ENCODE data around the gene SH3PXD2A.

SH3PXD2A gene, protein sequence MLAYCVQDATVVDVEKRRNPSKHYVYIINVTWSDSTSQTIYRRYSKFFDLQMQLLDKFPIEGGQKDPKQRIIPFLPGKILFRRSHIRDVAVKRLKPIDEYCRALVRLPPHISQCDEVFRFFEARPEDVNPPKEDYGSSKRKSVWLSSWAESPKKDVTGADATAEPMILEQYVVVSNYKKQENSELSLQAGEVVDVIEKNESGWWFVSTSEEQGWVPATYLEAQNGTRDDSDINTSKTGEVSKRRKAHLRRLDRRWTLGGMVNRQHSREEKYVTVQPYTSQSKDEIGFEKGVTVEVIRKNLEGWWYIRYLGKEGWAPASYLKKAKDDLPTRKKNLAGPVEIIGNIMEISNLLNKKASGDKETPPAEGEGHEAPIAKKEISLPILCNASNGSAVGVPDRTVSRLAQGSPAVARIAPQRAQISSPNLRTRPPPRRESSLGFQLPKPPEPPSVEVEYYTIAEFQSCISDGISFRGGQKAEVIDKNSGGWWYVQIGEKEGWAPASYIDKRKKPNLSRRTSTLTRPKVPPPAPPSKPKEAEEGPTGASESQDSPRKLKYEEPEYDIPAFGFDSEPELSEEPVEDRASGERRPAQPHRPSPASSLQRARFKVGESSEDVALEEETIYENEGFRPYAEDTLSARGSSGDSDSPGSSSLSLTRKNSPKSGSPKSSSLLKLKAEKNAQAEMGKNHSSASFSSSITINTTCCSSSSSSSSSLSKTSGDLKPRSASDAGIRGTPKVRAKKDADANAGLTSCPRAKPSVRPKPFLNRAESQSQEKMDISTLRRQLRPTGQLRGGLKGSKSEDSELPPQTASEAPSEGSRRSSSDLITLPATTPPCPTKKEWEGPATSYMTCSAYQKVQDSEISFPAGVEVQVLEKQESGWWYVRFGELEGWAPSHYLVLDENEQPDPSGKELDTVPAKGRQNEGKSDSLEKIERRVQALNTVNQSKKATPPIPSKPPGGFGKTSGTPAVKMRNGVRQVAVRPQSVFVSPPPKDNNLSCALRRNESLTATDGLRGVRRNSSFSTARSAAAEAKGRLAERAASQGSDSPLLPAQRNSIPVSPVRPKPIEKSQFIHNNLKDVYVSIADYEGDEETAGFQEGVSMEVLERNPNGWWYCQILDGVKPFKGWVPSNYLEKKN

GRCh38 chr10:103855424-103855823, at the start of gene SH3PXD2A:
SH3PXD2A (minus strand) TSS chr10:103855576; CDS start chr10:103855266, 310 bp downstream.
- DNase-seq (ENCODE audit: extremely low read depth in 1 of 2, low read depth in 1 of 2): no peak

DNA sequence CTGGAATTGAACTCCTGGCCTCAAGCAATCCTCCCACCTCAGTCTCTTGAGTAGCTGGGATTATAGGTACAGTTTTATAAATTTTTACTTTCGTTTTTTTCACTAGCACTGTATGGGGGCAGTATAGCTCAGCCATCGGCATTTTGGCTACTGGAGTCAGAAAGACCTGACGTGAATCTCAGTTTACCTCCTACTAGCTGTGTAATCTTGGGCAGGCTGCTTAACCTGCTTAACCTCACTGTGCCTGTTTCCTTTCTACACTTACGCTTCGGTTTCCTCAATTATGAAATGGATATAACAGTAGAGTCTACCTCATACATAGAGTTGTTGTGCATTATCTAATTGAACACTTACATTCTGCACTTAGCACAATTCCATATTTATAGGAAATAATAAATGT, 45.9 kb upstream of the SH3PXD2A start:
- no peak for DNase-seq (ENCODE audit: extremely low read depth in 1 of 2, low read depth in 1 of 2)

DNA sequence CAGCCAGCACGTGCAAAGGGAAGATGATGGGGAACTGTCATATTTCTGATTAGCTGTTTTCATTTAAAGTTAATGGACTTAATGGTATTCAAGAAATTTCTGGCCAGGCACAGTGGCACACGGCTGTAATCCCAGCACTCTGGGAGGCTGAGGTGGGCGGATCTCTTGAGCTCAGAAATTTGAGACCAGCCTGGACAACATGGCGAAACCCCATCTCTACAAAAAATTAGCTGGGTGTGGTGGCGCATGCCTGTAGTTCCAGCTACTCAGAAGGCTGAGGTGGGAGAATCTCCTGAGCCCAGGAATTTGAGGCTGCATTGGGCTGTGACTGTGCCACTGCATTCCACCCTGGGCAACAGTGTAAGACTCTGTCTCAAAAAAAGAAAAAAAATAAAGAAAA, 43.9 kb upstream of the SH3PXD2A start:
- no peak for DNase-seq (ENCODE audit: extremely low read depth in 1 of 2, low read depth in 1 of 2)

DNA sequence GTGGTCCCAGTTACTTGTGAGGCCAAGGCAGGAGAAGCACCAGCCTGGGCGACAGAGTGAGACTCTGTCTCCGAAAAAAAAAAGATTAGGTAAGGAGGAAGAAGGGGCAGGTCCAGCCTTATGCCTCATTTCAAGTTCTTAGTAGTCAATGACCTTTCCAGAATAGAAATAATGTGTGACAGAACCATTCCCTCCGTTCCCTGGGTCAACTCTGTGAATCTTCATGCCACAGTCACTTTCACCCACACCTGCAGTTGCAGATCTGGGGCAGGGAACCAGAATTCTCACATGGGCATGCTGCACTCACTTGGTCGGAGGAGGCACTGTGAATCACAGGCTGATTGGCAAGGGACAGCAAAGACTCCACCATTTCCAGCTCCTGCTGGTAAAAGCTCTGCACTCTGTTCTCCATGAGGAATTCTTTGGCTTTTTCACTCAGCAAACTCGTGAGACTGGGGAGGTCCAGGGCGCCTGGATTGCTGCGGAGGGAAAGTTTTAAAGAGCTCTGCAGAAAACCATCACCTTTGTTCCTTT, 41.9 kb upstream of the SH3PXD2A start:
- DNase-seq (ENCODE audit: extremely low read depth in 1 of 2, low read depth in 1 of 2): no peak

DNA sequence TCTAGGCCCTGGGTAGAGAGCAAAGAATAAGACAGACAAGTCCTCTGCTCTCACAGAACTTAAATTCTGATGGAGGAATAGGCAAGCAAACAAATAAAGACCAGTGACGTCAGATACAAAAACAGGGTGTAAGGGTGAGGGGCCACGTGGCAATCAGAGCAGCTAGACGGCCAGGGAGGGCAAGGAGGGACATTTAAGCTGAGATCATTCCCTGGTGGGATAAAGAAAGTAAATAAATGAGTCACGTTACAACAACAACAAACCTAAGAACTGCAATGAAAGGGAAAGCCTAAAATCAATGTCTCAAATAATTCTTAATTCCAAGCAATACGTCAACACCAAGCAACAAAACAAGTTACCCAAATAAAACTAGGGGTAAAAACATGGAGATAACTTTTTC, 40.8 kb upstream of the SH3PXD2A start:
- DNase-seq (ENCODE audit: extremely low read depth in 1 of 2, low read depth in 1 of 2): no peak

DNA sequence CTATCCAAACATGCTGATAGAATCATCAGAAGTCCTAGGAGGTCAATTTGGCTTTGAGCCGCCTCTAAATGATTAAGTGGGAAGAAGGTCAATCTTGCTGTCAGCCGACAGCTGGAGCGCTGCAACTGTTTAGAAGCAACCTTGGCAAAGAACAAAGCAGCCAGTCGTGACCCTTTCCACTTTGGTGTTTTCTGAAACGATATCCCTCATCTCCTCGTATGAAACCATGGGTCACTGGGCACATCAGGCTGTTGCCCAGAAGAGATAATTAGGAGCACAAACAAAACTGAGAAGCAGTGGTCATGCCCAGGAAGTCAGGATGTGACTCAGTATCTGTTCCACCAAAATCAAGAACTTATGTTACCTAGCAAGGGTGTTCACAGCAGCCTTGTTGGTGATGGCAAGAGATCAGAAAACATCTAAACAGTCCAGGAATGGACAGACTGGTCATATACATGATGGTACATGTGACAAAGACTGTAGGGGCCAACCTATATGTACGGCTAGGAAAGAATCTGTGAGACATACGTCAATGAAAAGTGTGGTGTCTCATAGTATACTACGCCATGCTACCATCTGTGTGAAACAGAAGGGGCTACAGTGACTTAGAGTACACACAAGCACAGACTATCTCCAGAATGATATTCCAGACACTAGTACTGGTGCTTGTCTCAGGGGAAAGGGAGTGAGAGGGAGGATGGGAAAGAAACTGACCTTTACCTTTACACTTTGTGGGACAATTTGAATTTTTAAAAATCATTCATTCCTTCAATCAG, 40.2 kb upstream of the SH3PXD2A start:
- DNase-seq (ENCODE audit: extremely low read depth in 1 of 2, low read depth in 1 of 2): no peak

DNA sequence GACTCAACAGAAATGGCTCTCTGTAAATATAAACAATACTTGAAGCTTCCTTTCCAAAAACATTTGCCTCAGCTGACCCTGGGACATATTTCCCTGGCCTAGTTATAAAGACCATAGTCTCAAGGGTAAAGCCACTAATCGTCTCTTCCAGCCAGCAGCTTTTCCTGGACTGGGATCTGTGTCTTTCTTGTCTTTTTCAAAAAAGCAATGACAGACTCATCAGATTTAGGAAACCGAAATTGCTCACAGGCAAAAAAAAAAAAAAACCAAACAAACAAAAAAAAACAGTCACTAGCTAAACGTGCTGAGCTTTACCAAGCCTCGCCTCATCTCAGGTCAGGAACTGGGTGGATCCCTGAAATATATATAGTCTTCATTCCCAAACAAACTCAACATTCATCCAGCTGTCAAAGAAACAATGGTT, 39.1 kb upstream of the SH3PXD2A start:
- DNase-seq (ENCODE audit: extremely low read depth in 1 of 2, low read depth in 1 of 2): no peak

DNA sequence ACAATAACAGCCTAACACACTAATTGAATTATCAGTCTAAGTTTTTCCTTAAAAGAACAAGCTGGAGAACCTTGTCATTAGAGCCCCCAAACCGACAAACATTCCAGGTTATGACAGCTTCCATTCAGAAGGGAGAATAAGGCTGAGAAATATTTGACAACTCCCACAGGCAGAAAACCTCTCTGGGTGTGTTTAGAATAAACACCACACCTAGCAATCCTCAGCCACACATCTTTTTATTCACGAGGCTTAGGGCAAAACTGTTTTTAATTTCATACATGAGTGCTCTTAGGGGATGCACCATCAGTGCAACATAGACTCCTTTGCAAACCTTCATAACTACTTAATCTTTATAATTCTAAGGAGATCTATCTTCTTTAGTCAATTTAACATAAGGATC, 38.4 kb upstream of the SH3PXD2A start:
- DNase-seq (ENCODE audit: extremely low read depth in 1 of 2, low read depth in 1 of 2): no peak

DNA sequence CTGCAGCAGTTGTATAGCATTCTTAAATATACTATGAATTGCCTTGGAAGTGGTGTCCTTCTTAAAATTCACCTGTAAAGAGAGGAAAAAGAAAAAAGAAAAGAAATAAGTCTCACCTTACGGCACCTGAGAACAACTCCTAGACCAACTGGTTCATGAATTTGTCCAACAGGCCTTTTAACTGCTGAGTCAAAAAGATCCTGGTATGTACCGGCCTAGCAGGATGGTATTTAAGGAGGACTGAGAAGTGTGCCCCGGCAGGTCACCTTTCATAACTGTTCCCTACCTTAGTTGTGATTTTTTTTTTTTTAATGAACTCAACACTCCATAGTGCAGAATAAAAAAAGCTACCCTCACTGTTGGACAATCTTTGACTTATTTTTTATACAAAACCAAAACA, 36.8 kb upstream of the SH3PXD2A start:
- no peak for DNase-seq (ENCODE audit: extremely low read depth in 1 of 2, low read depth in 1 of 2)

- DNase-seq (ENCODE audit: extremely low read depth in 1 of 2, low read depth in 1 of 2): no peak
Measured at GRCh38 chr10:103890688-103891087, 35.3 kb upstream of the SH3PXD2A start.

DNA sequence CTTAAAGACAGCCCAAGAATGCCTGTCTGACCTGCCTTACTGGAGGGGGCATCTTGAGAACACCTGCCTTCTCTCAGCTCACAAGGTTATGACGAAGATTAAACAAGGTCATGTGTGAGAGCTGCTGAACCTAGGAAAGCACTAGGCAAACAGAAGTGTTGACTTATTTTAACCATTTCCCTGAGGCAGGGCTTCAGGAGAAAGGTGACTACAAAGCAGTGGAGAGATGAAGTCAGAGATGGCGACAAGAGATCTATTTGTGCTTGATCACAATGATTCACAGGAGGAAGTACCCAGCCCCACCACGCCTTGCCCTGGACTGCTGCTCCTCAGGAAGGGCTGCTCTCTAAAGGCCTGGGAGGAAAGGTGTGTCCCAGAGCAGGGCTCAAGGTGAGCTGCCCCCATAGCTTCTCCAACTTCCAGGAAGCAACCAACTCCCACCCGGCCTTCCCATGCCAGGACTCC, 34.9 kb upstream of the SH3PXD2A start:
- peak in 1 of 2 donors; percentile 40 for DNase-seq (ENCODE audit: extremely low read depth in 1 of 2, low read depth in 1 of 2)

DNA sequence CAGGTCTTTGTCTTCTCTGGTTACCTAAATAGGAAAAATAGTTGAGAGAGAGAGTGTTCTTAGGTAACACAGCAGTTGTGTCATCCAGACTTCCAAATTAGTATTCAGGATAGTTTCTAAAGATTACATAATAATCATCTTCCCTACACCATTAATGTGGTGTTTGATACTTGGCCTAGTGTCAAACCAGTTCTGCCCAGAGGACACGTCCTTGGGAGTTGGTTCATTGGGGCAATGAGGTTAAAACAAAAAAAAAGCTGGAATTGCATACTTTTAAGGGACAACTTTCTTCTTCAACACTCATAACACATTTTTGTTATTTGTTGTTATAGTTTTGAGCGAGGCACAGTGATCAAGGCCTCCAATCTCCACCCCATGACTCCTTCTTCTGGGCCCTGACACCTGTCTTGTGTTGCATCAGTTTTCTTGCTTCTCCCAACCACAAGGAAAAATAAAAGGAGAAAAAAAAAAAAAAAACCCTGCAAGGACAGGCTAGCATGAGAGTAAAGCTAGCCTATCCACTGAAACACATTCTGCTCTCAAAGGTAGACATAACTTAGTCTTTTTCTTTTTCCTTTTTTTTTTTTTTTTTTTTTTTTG, 33.8 kb upstream of the SH3PXD2A start:
- DNase-seq (ENCODE audit: extremely low read depth in 1 of 2, low read depth in 1 of 2): no peak

DNA sequence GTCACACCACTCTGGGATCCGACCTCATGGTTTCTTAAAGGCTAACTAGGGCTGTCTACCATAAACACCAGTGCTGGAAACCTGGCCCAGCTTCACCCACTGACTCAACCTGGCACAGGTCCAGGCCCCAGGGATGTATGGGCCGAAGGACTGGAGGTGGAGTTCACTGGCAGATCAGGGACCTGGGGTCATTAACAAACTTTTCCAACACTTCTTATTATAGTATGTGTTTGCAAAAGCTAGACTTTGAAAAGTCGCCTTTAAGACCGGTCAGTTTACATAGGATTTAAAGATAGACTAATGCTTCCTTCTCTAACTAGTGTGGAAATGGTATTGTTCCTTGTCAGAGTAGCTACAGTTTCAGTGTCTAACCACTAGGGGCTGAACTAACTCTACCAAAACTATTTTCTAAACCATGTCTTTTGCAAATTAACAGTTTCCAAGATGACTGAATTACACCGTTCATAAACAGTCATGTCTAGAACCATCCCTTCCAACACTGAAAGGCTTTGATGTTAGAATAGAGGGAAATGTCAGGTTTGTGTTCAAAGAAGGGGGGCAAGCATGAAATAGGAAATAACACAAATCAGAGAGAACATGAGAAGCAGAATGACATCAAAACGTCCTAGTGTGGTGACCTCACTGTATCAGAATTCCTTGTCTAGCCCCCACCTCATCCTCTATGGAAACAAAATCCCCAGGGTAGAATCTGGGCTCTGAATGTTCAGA, 32.9 kb upstream of the SH3PXD2A start:
- no peak for DNase-seq (ENCODE audit: extremely low read depth in 1 of 2, low read depth in 1 of 2)

DNA sequence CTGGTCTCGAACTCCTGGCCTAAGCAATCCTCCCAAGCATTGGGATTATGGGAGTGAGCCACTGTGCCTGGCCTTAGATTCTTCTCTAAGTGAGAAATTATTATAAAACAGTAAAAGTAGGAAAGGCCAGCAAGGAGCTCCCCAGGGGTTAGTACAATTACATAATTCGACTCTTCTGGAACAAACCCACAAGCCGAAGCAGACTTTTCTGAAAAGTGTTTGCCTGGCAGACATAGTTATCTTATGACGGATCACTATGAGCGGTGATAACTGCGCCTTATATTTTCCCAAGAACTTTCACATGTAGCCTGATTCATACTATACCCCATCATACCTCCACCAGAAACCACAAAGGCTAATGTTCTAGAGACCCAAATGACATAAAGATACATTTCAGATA, 30.2 kb upstream of the SH3PXD2A start:
- DNase-seq (ENCODE audit: extremely low read depth in 1 of 2, low read depth in 1 of 2): no peak

DNA sequence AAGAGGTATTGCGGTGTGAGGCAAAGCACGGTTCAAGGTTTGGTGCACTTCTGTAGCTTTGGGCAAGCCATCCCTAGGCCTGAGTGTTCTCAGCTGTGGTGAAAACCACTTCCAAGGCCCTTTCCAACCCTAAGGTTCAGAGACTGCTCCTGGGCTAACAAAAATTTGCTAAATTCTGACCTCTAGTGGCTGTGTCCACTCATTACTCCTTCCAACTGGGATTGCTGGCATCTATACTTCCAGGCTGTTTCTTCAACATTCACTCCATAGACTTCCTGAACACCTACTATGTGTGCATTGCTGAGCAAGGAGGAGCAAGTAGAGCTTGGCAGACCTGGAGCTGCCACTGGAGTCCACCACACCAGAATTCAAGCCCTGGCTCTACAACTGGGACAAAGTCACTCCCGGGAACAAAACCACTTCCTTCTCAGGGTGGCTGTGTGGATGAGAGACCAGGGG, 29.3 kb upstream of the SH3PXD2A start:
- DNase-seq (ENCODE audit: extremely low read depth in 1 of 2, low read depth in 1 of 2): no peak

DNA sequence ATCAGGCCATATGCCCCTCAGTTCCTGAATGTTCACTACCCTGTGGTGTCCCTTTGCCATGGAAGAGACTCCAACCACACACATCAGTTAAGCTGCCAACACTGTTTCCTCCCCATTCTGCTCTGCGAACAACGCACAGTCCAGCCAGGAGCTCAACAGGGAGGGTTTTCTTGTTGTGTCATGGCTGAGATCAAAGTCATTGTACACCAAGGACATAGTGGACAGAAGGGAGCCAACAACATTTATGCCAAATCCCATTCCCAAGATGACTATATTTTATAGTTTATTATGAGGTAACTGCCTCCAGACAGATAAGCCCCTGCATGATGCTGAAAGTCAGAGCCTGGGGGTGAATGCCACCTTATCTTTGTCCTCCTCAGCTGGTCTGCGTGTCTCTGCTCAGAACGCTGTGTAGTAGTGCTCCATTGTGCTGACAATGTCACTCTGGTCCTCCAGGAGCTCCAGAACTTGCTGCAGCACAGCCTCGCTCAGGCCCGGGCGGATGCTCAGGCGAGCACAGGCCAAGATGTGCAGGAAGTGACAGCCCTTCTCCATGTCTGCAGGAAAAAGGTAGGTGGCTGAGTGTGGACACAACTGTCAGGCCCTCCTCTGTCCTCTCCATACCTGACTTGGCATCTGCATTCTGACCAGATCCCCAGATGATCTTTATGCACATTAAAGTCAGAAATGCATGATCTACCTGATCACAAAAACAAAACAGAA, 27.1 kb upstream of the SH3PXD2A start:
- no peak for DNase-seq (ENCODE audit: extremely low read depth in 1 of 2, low read depth in 1 of 2)

GRCh38 chr10:103881416-103882284, 26.3 kb upstream of the SH3PXD2A start:
- DNase-seq (ENCODE audit: extremely low read depth in 1 of 2, low read depth in 1 of 2): no peak

DNA sequence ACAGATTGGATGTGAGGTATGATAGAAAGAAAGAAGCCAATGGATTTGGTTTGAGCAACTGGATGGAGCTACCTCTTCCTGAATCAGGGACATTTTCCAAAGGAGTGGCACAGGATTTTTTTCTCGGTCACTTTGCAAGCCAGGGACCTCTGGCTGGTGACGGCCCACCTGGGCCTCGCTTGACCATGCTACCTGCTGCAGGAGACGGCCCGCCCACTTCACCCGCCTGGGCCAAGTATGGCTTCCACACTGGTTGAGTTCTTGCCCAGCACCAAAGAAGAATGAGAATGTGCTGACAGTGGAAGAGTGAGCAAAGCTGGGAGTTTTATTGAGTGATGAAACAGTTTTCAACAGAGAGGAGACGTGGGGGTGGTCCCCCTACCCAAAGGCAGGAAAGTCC, 24.5 kb upstream of the SH3PXD2A start:
- DNase-seq (ENCODE audit: extremely low read depth in 1 of 2, low read depth in 1 of 2): no peak
